Measurements from ENCODE around the gene MACO1. TPM values are rescaled to one million over a fixed set of nuclear protein-coding genes. Genes with fewer than 3 reads are reported as not detected.

Gene MACO1
- total and polyA plus RNA-seq, 4 donors = 5.0 to 19.7 (median 13.6) TPM

DNA sequence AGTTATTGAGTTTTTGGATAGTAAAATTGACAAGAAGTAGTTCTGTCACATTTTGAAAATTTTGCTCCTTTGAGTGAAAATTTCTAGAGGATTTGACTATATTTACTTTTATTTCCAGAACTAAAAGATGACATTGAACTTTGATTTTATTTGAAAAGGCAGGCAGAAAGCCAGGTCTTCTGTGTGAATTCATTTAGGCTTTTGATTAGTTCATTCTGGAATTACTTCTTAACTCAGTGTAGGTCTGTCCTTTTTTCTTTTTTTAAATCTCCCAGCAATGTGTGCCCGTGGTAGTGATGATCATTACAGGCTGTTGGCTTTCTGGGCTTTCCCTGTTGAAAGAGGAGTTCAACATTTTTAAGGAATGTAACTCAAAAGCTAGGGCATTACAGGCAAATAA, 53.8 kb downstream of the MACO1 start:
- H3K9me3 ChIP-seq (ENCODE audit: control insufficient read depth, low read length) = no peaks in the 10 kb centered on the region
- peaks cover 0 to 2% of the 10 kb centered on the region in 2 donors for H3K4me1 ChIP-seq (ENCODE audit: control insufficient read depth in 1 of 2, insufficient read depth in 2 of 2, low read length in 2 of 2)
- H3K36me3 ChIP-seq (ENCODE audit: control insufficient read depth in 1 of 2, insufficient read depth in 2 of 2, low read length in 1 of 2) = peaks cover 0 to 8% of the 10 kb centered on the region in 2 donors
- 38 to 61% methylated on average over 1 of the region's 1 CpG for WGBS, 2 donors
- H3K27ac ChIP-seq (ENCODE audit: low read depth in 1 of 2, low read length in 2 of 2) = no peak overlapping the region
- DNase-seq = no peak
- no peak overlapping the region for H3K4me3 ChIP-seq (ENCODE audit: low read length in 2 of 2)
- ATAC-seq (ENCODE audit: low FRiP score) = no peak
- H3K27me3 ChIP-seq (ENCODE audit: control insufficient read depth in 1 of 2, insufficient read depth in 2 of 2, low read length in 1 of 2) = no peaks in the 10 kb centered on the region
- intact Hi-C loops (cut with DNase I) = loop anchor here in 1 of 2 donors (10.0 kb wide), 1 partner anchor 60 kb away; the partner anchor contains the start of gene LDLRAP1

GRCh38 chr1:25485536-25486411, 55.1 kb downstream of the MACO1 start:
- Histone ChIP-seq H3K27me3 (ENCODE audit: control insufficient read depth in 1 of 2, insufficient read depth in 2 of 2, low read length in 1 of 2) (no peaks in the 10 kb centered on the region), H3K4me1 (ENCODE audit: control insufficient read depth in 1 of 2, insufficient read depth in 2 of 2, low read length in 2 of 2) (peaks cover 0 to 2% of the 10 kb centered on the region in 2 donors), H3K4me3 (ENCODE audit: low read length in 2 of 2) (no peak overlapping the region), H3K9me3 (ENCODE audit: control insufficient read depth, low read length) (no peaks in the 10 kb centered on the region), H3K27ac (ENCODE audit: low read depth in 1 of 2, low read length in 2 of 2) (no peak overlapping the region), H3K36me3 (ENCODE audit: control insufficient read depth in 1 of 2, insufficient read depth in 2 of 2, low read length in 1 of 2) (peaks cover 0 to 10% of the 10 kb centered on the region in 2 donors)
- intact Hi-C loops (cut with DNase I) = loop anchor here in 1 of 2 donors (10.0 kb wide), 1 partner anchor 59 kb away; the partner anchor contains the start of gene LDLRAP1
- ATAC-seq (ENCODE audit: low FRiP score) (no peak), DNase-seq (no peak)
- WGBS, 2 donors = 84 to 89% methylated on average over 6 of the region's 6 CpGs

GRCh38 chr1:25486602-25487001, 55.9 kb downstream of the MACO1 start:
- H3K27ac ChIP-seq (ENCODE audit: low read depth in 1 of 2, low read length in 2 of 2) = no peak overlapping the region
- H3K9me3 ChIP-seq (ENCODE audit: control insufficient read depth, low read length) = no peaks in the 10 kb centered on the region
- H3K27me3 ChIP-seq (ENCODE audit: control insufficient read depth in 1 of 2, insufficient read depth in 2 of 2, low read length in 1 of 2) = no peaks in the 10 kb centered on the region
- intact Hi-C loops (cut with DNase I) = loop anchor here in 1 of 2 donors (10.0 kb wide), 1 partner anchor 58 kb away; the partner anchor contains the start of gene LDLRAP1
- H3K4me1 ChIP-seq (ENCODE audit: control insufficient read depth in 1 of 2, insufficient read depth in 2 of 2, low read length in 2 of 2) = peaks cover 0 to 2% of the 10 kb centered on the region in 2 donors
- no peak for ATAC-seq (ENCODE audit: low FRiP score)
- no peak for DNase-seq
- WGBS, 2 donors = 91 to 95% methylated on average over 1 of the region's 1 CpG
- no peak overlapping the region for H3K4me3 ChIP-seq (ENCODE audit: low read length in 2 of 2)
- H3K36me3 ChIP-seq (ENCODE audit: control insufficient read depth in 1 of 2, insufficient read depth in 2 of 2, low read length in 1 of 2) = peaks cover 0 to 10% of the 10 kb centered on the region in 2 donors

GRCh38 chr1:25487628-25488027, 56.9 kb downstream of the MACO1 start:
- WGBS, 2 donors = 95 to 96% methylated on average over 2 of the region's 2 CpGs
- Histone ChIP-seq H3K27ac (ENCODE audit: low read depth in 1 of 2, low read length in 2 of 2) (no peak overlapping the region), H3K27me3 (ENCODE audit: control insufficient read depth in 1 of 2, insufficient read depth in 2 of 2, low read length in 1 of 2) (no peaks in the 10 kb centered on the region), H3K4me1 (ENCODE audit: control insufficient read depth in 1 of 2, insufficient read depth in 2 of 2, low read length in 2 of 2) (no peaks in the 10 kb centered on the region), H3K4me3 (ENCODE audit: low read length in 2 of 2) (no peak overlapping the region), H3K9me3 (ENCODE audit: control insufficient read depth, low read length) (no peaks in the 10 kb centered on the region), H3K36me3 (ENCODE audit: control insufficient read depth in 1 of 2, insufficient read depth in 2 of 2, low read length in 1 of 2) (peaks cover 0 to 10% of the 10 kb centered on the region in 2 donors)
- intact Hi-C loops (cut with DNase I) = loop anchor here in 1 of 2 donors (10.0 kb wide), 1 partner anchor 57 kb away; the partner anchor contains the start of gene LDLRAP1
- DNase-seq = no peak
- ATAC-seq (ENCODE audit: low FRiP score) = no peak

DNA sequence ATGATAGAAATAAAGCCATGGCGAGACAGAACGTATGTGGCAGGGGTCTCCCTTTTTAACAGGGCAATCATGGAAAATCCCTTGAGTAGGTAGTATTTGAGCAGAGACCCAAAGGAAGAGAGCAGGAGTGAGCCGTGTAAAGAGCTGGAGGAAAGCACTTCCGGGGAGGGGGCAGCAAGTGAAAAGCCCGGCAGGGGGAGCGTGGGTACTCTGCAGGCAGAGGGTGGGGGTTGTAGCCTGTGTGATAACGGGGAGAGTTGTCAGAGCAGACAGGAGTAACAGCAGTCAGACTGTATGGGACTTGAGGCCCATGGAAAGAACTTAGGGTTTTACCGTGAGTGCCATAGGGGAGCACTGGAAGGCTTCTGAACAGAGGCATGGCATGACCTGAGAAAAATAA, 61.6 kb downstream of the MACO1 start:
- 61 to 71% methylated on average over 8 of the region's 8 CpGs for WGBS, 2 donors

GRCh38 chr1:25494952-25495351, 64.3 kb downstream of the MACO1 start:
- Histone ChIP-seq H3K27ac (ENCODE audit: low read depth in 1 of 2, low read length in 2 of 2) (peak overlapping the region in 1 of 2 donors; percentile 22), H3K27me3 (ENCODE audit: control insufficient read depth in 1 of 2, insufficient read depth in 2 of 2, low read length in 1 of 2) (no peaks in the 10 kb centered on the region), H3K4me3 (ENCODE audit: low read length in 2 of 2) (no peak overlapping the region), H3K36me3 (ENCODE audit: control insufficient read depth in 1 of 2, insufficient read depth in 2 of 2, low read length in 1 of 2) (peaks cover 2 to 3% of the 10 kb centered on the region in 2 donors), H3K9me3 (ENCODE audit: control insufficient read depth, low read length) (no peaks in the 10 kb centered on the region), H3K4me1 (ENCODE audit: control insufficient read depth in 1 of 2, insufficient read depth in 2 of 2, low read length in 2 of 2) (no peaks in the 10 kb centered on the region)
- intact Hi-C loops (cut with DNase I) = no loop called here
- DNase-seq (no peak), ATAC-seq (ENCODE audit: low FRiP score) (no peak)
- WGBS, 2 donors = 44 to 57% methylated on average over 3 of the region's 3 CpGs

More for the DNA sequence above, 61.6 kb downstream of the MACO1 start:
- DNase-seq (no peak), ATAC-seq (ENCODE audit: low FRiP score) (no peak)
- H3K9me3 ChIP-seq (ENCODE audit: control insufficient read depth, low read length) = no peaks in the 10 kb centered on the region
- H3K27me3 ChIP-seq (ENCODE audit: control insufficient read depth in 1 of 2, insufficient read depth in 2 of 2, low read length in 1 of 2) = no peaks in the 10 kb centered on the region
- H3K27ac ChIP-seq (ENCODE audit: low read depth in 1 of 2, low read length in 2 of 2) = no peak overlapping the region
- peaks cover 3 to 5% of the 10 kb centered on the region in 2 donors for H3K36me3 ChIP-seq (ENCODE audit: control insufficient read depth in 1 of 2, insufficient read depth in 2 of 2, low read length in 1 of 2)
- intact Hi-C loops (cut with DNase I) = no loop called here
- no peak overlapping the region for H3K4me3 ChIP-seq (ENCODE audit: low read length in 2 of 2)
- H3K4me1 ChIP-seq (ENCODE audit: control insufficient read depth in 1 of 2, insufficient read depth in 2 of 2, low read length in 2 of 2) = no peaks in the 10 kb centered on the region

- Histone ChIP-seq H3K4me1 (ENCODE audit: control insufficient read depth in 1 of 2, insufficient read depth in 2 of 2, low read length in 2 of 2) (peaks cover 2 to 6% of the 10 kb centered on the region in 2 donors), H3K9me3 (ENCODE audit: control insufficient read depth, low read length) (no peaks in the 10 kb centered on the region), H3K4me3 (ENCODE audit: low read length in 2 of 2) (no peak overlapping the region), H3K27ac (ENCODE audit: low read depth in 1 of 2, low read length in 2 of 2) (peak overlapping the region in 1 of 2 donors; percentile 34), H3K27me3 (ENCODE audit: control insufficient read depth in 1 of 2, insufficient read depth in 2 of 2, low read length in 1 of 2) (no peaks in the 10 kb centered on the region), H3K36me3 (ENCODE audit: control insufficient read depth in 1 of 2, insufficient read depth in 2 of 2, low read length in 1 of 2) (peaks cover 0 to 3% of the 10 kb centered on the region in 2 donors)
- ATAC-seq (ENCODE audit: low FRiP score) (peak; percentile 75), DNase-seq (peak in 1 of 2 donors; percentile 67)
- WGBS, 2 donors = 3 to 5% methylated on average over 1 of the region's 1 CpG
- intact Hi-C loops (cut with DNase I) = no loop called here
Measured at GRCh38 chr1:25500694-25501093, 70.0 kb downstream of the MACO1 start.

- WGBS, 2 donors = 36 to 41% methylated on average over 7 of the region's 7 CpGs
- ATAC-seq (ENCODE audit: low FRiP score) = no peak
- intact Hi-C loops (cut with DNase I) = no loop called here
- no peaks in the 10 kb centered on the region for H3K36me3 ChIP-seq (ENCODE audit: control insufficient read depth in 1 of 2, insufficient read depth in 2 of 2, low read length in 1 of 2)
- peaks cover 2 to 6% of the 10 kb centered on the region in 2 donors for H3K4me1 ChIP-seq (ENCODE audit: control insufficient read depth in 1 of 2, insufficient read depth in 2 of 2, low read length in 2 of 2)
- no peaks in the 10 kb centered on the region for H3K27me3 ChIP-seq (ENCODE audit: control insufficient read depth in 1 of 2, insufficient read depth in 2 of 2, low read length in 1 of 2)
- H3K4me3 ChIP-seq (ENCODE audit: low read length in 2 of 2) = no peak overlapping the region
- H3K27ac ChIP-seq (ENCODE audit: low read depth in 1 of 2, low read length in 2 of 2) = peak overlapping the region in 1 of 2 donors; percentile 58
- DNase-seq = no peak
- no peaks in the 10 kb centered on the region for H3K9me3 ChIP-seq (ENCODE audit: control insufficient read depth, low read length)
Measured at GRCh38 chr1:25501235-25502058, 70.8 kb downstream of the MACO1 start.

Measured in aorta (tissue), 5 donors.